ENCODE data around the gene SAE1. TPM values are rescaled to one million over a fixed set of nuclear protein-coding genes. Genes with fewer than 3 reads are reported as not detected.

Gene SAE1
- total RNA-seq, 2 donors from 2014 or later, result 14.5 to 21.5 TPM

DNA sequence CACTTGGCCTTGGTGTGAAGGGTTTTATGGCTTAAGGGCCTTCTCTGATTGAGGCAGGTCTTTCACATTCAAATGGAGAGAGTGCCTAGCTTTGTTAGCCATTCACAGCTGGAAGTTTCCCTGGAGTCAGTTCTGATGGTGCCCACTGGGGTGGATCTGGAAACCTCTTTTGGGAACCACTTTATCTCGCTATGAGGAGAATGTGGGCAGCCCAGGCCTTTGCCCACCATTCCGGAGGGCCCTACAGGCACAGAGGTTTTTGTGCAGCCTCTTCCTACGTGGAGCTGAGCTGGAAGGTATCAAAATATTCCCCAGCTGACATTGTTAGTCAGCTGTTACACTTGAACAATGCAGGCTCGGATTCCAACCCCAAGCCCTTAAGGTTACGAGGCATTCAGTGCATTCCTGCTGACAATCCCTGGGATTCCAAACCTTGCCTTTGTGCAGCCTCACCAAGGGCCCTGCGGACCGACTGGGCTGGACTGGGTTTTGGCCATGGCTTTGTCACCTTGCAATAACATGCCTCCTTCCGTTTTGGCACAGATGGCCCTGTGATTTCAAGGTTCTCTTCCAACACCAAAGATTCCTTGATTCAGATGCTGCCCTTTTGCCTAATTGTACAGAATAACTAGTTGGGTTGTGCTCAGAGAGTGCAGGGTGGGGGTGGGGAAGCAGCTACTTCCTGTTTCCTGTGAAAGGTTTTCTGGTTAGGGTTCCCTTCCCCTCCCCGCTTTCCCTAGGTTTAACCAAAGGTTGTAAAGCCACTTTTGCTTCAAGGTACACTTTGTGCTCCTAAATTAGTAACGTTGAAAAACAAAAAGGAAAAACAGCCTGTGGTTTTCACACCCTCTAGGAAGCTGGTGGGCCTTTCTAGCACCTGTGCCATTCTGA, 27.0 kb downstream of the SAE1 start:
- peak; percentile 56 for ATAC-seq
- intact Hi-C loops (cut with DNase I), result no loop called here
- peaks cover 20% of the 10 kb centered on the region for H3K4me1 ChIP-seq
- no peaks in the 10 kb centered on the region for H3K9me3 ChIP-seq
- H3K27me3 ChIP-seq, result no peaks in the 10 kb centered on the region
- DNase-seq, result peak in 3 of 4 donors; percentile 19 to 23 (median 21)
- H3K4me3 ChIP-seq, result no peak overlapping the region
- 60 to 72% methylated on average over 5 to 10 of the region's 10 CpGs for WGBS, 2 donors
- TF ChIP-seq, protein P1, sequence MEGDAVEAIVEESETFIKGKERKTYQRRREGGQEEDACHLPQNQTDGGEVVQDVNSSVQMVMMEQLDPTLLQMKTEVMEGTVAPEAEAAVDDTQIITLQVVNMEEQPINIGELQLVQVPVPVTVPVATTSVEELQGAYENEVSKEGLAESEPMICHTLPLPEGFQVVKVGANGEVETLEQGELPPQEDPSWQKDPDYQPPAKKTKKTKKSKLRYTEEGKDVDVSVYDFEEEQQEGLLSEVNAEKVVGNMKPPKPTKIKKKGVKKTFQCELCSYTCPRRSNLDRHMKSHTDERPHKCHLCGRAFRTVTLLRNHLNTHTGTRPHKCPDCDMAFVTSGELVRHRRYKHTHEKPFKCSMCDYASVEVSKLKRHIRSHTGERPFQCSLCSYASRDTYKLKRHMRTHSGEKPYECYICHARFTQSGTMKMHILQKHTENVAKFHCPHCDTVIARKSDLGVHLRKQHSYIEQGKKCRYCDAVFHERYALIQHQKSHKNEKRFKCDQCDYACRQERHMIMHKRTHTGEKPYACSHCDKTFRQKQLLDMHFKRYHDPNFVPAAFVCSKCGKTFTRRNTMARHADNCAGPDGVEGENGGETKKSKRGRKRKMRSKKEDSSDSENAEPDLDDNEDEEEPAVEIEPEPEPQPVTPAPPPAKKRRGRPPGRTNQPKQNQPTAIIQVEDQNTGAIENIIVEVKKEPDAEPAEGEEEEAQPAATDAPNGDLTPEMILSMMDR (IDR thresholded peaks at IDR 0.05), result no peak
- TF ChIP-seq POLR2A (IDR thresholded peaks at IDR 0.05), result no peak
- peak overlapping the region; percentile 42 to 60 (median 52) for H3K27ac ChIP-seq
- H3K36me3 ChIP-seq (replicated peaks in 1 of 2; ENCODE audit: insufficient read depth in 1 of 2, low read depth in 2 of 2), result peaks cover 0 to 6% of the 10 kb centered on the region in 2 donors

DNA sequence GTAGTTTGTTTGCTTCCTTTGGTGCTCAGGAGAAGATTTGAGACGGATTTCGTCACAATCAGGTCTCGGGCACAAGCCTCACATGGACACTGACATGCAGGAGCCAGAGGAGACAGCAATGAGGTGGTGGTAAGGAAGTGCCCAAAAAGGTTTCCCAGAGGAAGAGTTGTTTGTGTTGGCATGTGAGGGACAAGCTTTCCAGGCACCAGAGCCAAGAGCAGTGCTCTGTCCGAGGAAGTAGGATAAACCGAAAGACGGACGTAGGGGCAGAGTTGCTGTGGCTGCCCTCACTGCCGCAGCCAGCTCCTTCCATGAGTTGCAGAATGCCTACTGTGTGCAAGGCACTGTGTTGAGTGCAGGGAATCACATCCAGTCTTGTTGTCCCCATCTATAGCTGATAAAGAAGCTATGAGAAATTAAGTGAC, 27.7 kb downstream of the SAE1 start:
- Histone ChIP-seq H3K27me3 (no peaks in the 10 kb centered on the region), H3K9me3 (no peaks in the 10 kb centered on the region), H3K27ac (peak overlapping the region; percentile 42 to 60 (median 52)), H3K4me3 (no peak overlapping the region), H3K36me3 (replicated peaks in 1 of 2; ENCODE audit: insufficient read depth in 1 of 2, low read depth in 2 of 2) (peaks cover 0 to 6% of the 10 kb centered on the region in 2 donors), H3K4me1 (peaks cover 13% of the 10 kb centered on the region)
- TF ChIP-seq, protein P1 (IDR thresholded peaks at IDR 0.05), result no peak
- no peak for TF ChIP-seq POLR2A (IDR thresholded peaks at IDR 0.05)
- intact Hi-C loops (cut with DNase I), result no loop called here
- DNase-seq (no peak), ATAC-seq (no peak)
- 74 to 75% methylated on average over 8 of the region's 8 CpGs for WGBS, 2 donors

DNA sequence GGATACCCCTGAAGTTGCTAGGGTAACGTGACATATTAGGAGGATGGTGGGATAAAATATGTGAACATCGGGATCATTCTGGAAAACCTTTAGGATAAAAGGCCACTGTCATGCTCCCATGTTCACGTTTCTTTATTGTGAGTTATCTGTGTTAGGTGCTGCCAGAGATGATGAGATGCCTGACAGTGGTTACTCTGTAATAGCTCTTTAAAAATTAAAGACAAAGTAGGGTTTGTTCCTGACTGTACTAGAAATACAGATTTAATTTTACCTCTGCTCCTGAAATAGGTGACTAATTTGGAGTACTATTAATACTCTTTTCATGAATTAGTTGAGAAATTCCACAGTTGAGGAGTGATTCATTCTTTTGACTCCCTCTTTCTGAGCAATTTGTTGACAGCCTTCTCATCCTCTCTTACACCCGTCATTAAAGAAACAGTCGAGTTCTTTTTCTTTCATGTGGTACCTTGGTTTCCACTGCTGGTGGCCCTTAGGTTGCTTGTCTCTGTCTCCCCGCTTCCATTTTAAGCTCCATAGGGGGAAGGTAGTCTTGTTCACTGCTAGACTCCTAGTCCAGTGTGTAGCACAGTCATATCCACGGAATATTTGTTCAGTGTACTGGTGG, 28.4 kb downstream of the SAE1 start:
- no peaks in the 10 kb centered on the region for H3K9me3 ChIP-seq
- peaks cover 13% of the 10 kb centered on the region for H3K4me1 ChIP-seq
- ATAC-seq, result no peak
- 75 to 83% methylated on average over 7 of the region's 7 CpGs for WGBS, 2 donors
- H3K36me3 ChIP-seq (replicated peaks in 1 of 2; ENCODE audit: insufficient read depth in 1 of 2, low read depth in 2 of 2), result peaks cover 0 to 6% of the 10 kb centered on the region in 2 donors
- H3K27ac ChIP-seq, result peak overlapping the region in 3 of 4 donors; percentile 42 to 60 (median 53)
- H3K4me3 ChIP-seq, result no peak overlapping the region
- no peak for DNase-seq
- TF ChIP-seq, protein P1 (IDR thresholded peaks at IDR 0.05), result no peak
- TF ChIP-seq POLR2A (IDR thresholded peaks at IDR 0.05), result no peak
- intact Hi-C loops (cut with DNase I), result no loop called here
- H3K27me3 ChIP-seq, result no peaks in the 10 kb centered on the region

DNA sequence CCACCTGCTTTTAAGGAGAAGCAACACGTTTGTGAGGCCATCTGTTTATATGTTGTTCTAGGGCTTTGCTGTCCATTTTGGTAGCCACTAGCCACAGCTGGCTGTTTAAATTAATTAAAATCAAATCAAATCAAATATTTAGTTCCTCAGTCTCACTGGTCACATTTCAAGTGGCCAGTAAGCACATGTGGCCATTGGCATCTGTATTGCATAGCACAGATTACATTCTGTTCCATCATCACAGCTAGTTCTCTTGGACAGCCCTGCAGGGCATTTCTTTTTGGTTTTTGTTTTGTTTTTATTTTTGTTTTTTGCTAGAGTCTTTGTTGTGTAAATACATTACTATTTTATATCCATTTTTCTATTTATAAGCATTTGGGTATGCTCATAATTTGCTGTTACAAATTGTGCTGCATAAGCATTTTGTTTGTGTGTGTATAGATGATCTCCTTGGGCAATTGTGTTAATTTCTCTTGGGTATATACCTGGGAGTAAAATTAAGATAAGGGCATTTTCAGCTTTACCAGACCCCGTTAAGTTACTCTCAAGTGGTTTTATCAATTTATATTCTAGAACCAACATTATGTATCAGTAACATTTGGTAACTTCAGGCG, 31.3 kb downstream of the SAE1 start:
- Histone ChIP-seq H3K4me1 (peaks cover 13% of the 10 kb centered on the region), H3K27ac (no peak overlapping the region), H3K4me3 (no peak overlapping the region), H3K9me3 (no peaks in the 10 kb centered on the region), H3K27me3 (no peaks in the 10 kb centered on the region), H3K36me3 (replicated peaks in 1 of 2; ENCODE audit: insufficient read depth in 1 of 2, low read depth in 2 of 2) (peaks cover 0 to 6% of the 10 kb centered on the region in 2 donors)
- DNase-seq, result no peak
- ATAC-seq, result no peak
- intact Hi-C loops (cut with DNase I), result no loop called here
- 68 to 70% methylated on average over 3 of the region's 3 CpGs for WGBS, 2 donors
- no peak for TF ChIP-seq POLR2A (IDR thresholded peaks at IDR 0.05)
- TF ChIP-seq, protein P1 (IDR thresholded peaks at IDR 0.05), result no peak
